Eye (tissue), 1 donor: ENCODE data around the gene ANGPT4.
A peak's percentile ranks its signal among the peaks of the same experiment; 100 is the strongest.
"Not testable (repeated sequence)": the region's sequence is repeated elsewhere in the genome, so short reads cannot be mapped to it uniquely, and the experiment has no call there.

Source experiments
- DNase-seq: peaks from one replicate; pipeline ENCODE4 v3.0.0-alpha.2; 2015

ANGPT4 gene

DNA sequence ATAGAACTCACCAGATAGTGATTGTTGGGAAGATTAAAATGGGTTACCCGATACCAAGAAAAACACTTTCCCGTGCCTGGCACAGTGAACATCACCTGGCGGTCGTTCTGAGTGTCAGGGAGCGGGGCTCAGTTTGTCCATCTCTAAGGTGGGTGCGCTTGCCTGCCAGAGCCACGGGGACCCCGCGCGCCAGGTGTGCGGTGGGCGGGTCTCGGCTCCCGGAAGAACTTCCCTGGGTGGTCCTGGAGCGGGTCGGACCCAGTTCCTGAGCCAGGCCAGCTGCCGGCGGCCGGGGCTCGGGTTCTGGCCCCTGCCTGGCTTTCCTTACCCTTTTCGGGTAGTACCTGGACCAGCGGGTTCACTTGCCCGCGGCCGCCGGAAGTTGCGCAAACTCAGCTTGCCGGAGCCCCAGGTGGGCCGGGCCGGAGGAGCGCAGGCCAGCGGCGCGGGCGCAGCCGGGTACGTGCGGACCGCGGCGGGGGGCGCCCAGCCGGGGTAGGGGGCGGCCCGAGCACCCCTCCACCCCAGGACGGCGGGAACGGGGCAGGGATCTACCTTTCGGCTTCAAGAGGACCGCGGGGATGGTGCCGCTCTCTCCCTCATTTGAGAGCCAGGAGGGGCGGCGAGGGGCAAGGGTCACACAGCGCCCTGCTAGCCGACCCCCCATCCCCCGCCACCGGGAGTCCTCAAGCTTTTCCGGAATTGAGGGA, 75.1 kb downstream of the ANGPT4 start:
- no peak for DNase-seq

DNA sequence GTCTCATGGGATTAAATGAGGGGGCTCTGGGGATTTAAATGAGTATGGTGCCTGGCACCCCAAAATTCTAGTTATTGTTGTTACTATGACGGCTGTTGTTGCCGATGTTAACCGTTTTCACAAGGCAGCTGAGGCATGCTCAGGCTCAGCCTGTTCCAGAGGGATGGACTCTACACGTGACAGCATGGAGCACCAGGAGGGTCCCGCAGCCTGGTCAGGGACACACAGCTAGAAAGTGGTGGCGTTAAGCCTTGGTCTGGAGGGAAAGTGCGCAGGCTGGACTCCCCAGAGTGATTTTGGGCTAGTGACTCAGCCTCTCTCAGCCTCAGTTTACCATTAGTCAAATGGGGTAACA, 75.7 kb downstream of the ANGPT4 start:
- no peak for DNase-seq

DNA sequence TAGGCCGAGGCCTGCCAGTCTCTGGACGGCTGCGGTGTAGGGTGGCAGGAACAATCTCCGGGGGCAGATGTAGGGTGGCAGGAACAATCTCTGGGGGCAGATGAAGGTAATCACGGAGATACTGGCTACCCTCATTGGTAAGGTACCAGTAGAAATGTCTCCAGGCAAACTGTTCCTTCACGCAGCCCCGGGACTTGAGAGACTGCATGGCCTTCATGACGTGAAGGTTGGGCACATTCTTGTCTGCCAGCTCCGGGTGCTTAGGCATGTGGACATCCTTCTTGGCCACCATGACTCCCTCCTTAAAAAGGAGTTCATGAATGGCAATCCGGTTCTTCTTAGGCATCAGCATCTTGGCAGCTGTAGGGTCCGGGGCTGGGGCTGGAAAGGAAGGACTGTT, 76.5 kb downstream of the ANGPT4 start:
- no peak for DNase-seq

DNA sequence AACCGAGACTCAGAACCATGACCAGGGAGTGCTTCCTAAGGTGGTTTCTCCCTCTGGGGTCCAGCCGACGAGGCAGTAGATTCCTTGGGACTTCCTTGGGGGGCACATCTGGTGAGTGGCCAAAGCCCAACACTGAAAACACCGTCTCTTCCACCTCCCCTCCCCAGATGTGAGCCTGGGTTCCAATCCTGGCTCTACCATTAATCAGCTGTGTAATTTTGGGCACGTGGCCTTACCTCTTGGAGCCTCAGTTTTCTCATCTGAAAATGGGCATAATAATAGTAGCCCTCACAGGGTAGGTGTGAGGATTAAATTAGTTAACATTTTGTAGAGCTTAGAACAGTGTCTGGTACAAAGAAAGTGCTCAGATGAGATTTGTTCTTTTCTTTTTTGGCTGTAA, 77.1 kb downstream of the ANGPT4 start:
- no peak for DNase-seq

DNA sequence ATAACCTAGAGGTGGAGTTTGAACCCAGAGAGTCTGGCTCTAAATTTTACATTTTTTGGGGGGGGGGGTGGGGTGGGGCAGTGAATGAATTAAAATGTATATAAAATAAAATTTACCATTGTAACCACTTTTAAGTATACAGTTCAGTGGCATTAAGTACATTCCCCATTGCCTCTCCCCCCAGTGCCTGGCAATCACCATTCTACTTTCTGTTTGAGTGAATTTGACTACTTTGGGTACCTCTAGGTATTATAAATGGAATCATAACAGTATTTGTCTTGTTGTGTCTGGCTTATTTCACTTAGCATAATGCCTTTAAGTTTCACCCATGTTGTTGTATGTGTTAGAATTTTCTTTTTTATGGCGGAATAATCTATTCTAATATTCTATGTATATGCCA, 79.9 kb downstream of the ANGPT4 start:
- DNase-seq = no peak

DNA sequence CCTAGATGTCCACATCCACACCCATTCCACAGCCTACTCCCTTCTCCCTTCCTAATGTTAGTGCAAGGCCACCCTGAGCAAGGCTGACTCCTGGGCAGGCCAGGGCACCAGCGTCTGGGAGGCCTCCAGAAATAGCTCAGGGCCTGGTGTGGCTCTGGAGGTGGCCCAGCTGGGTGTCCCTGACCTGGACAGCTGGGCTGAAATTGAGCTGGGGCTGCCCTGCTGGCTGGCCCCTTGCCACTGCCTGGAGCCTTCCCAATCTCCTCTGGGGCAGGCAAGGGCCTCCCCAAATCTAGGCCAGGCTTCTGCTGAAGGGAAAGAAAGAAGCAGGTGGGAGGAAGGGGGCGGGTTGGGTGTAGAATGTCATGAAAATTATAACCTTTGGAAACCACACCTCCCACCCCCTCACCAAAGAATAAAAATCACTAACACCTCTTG, 80.5 kb downstream of the ANGPT4 start:
- DNase-seq = no peak

DNA sequence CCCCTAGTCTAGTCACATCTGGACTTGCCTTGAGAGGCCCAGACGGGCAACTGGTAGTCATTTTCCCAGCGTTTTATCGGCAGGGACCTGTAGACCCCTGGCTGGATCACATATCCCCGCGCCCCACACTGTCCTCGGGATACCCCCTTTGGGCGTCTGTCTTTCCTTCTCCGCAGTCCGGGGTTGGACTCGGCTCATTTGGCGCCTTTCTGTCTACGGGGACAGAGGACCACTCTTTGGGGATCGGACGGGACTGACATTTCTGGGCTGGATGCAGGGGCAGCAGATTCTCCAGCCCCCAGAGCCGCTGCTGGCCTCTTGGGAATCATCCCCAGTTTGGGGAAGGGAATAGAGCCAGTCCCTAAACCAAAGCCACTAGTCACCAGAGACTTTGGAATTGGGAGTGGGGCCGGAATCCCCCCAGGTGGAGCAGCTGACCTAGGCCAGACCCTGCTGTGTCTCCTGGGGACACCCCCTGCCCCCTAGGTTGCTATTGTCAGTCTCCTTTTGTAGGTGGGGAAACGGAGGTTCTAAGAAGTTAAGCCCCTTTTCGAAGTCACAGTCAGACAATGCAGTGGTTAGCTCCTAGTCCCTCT, 81.9 kb downstream of the ANGPT4 start:
- DNase-seq = no peak

DNA sequence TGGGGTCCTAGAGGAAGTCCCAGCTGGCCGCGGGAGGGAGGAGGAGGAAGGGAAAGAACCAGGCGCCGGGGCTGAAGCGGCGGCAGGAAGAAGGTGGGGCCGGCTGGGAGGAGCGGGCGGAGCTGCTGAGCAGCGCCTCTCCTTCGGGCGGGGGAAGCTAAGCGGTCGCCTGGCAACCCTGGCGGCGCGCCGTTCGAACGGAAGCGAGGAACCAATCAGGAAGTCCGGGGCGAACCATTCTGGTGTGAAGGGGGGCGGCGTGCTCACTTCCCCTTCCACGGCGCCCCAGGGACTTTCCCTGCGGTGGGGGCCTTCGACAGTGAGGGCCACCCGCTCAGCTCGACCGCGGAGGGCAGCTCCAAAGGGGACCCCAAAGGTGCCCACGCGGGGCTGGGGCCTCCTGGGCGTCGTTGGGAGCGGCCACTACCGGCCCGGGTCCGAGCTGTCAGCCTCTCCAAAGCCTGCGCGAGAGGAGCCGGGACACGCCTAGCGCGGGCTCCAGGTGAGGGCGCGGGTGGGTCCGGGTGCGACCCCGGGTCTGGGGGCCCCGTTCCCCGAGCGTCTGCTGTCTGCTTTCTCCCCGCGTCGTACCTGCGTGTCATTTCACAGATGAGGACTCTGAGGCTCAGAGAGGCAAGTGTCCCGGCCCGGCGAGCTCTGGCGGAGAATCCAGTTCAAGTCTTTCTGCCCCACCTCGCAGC, 82.5 kb downstream of the ANGPT4 start, which contains the start of gene FAM110A:
FAM110A (plus strand) TSS at position 266 of the 701 bp plus-strand sequence. CDS start 11,090 bp downstream, outside the sequence.
- DNase-seq = peak; percentile 96

DNA sequence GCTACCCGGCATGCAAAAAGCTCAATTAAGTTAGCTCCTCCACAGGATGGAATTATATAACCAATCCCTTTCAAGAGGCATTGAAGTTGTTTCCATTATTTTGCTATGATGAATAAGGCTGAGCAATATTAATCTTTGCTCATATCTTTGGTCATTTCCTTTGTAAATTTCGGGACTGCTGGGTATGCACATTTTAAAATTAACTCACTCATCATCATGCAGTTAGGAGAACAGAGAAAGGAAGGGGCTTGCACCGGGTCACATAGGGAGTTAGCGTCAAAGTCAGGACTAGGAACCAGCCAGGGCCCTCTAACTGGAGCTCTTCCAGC, 83.0 kb downstream of the ANGPT4 start:
- DNase-seq = no peak

DNA sequence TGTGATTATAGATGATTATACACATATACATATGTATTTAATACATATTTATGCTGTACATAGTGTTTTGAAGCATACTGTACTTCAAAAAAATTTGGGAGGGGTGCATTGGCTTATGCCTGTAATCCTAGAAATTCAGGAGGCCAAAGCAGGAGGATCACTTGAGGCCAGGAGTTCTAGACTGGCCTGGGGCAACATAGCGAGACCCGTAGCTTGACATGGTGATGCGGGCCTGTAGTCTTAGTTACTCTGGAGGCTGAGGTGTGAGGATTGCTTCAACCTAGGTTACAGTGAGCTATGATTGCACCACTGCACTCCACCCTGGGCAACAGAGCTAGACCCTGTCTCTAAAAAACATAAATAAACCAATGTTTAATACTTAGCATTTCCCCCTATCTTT, 84.2 kb downstream of the ANGPT4 start:
- no peak for DNase-seq

DNA sequence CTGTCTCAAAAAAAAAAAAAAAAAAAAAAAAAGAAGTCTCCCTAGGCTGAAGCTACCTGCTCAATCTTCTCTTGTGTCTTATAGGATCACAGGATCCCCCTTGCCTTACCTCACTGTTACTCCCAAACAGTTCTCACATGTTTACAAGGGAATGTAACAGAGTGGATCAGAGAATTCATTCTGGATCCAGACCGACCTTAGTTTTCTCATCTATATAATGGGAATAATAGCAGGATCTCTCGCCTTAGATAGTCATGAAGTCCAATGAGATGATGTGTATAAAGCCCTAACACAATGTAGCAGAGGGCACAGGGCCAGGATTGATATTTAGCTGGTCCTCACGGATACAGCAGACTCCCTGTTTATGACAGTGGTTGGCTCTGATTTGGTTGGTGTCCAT, 84.9 kb downstream of the ANGPT4 start:
- no peak for DNase-seq

- no peak for DNase-seq
These were observed 86.1 kb downstream of the ANGPT4 start for GRCh38 chr20:830011-830521.

GRCh38 chr20:829551-829950, 86.6 kb downstream of the ANGPT4 start:
- DNase-seq = no peak

DNA sequence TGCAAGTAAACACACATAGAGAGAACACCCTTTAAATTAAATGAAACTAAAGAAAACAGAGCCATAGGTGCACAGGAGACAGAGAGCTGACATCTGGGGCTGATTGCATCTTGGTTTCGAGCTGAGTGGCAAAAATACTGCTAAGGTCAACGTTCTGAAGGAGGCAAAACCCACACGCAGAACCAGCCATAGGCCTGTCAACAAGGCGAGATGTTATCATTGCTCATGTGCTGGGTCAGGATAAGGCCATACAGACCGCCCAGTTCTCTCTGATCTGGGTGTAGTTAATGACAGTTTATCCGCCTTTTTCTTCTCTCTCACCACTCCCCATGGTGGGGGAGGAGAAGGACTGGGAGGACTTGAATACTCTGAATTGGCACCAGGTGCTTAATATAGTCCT, 87.1 kb downstream of the ANGPT4 start:
- DNase-seq = no peak

GRCh38 chr20:827981-828380, 88.2 kb downstream of the ANGPT4 start:
- not testable (repeated sequence) for DNase-seq

GRCh38 chr20:826695-827323, 89.3 kb downstream of the ANGPT4 start:
- DNase-seq = no peak

GRCh38 chr20:825710-826421, 90.3 kb downstream of the ANGPT4 start:
- DNase-seq = no peak

GRCh38 chr20:824916-825315, 91.2 kb downstream of the ANGPT4 start:
- DNase-seq = no peak

GRCh38 chr20:824490-824889, 91.6 kb downstream of the ANGPT4 start:
- no peak for DNase-seq

- no peak for DNase-seq
These were observed 92.6 kb downstream of the ANGPT4 start for GRCh38 chr20:823574-823902.

- DNase-seq = no peak
These were observed 93.2 kb downstream of the ANGPT4 start for GRCh38 chr20:822651-823573.

GRCh38 chr20:821731-822065, 94.4 kb downstream of the ANGPT4 start:
- DNase-seq = no peak
